GM12874 (cell line): ENCODE results near the gene GRAMD2B.

Experiments
- CTCF ChIP-seq: IDR thresholded peaks from 2 replicates; pipeline ENCODE4 v1.5.1; 2011; ENCODE audit warnings: low read depth, mild to moderate bottlenecking, control low read depth, low read length, moderate library complexity; ENCODE audit not compliant: insufficient read depth

GRAMD2B gene

GRCh38 chr5:126521130-126521529, 97.9 kb downstream of the GRAMD2B start:
- no peak for TF ChIP-seq CTCF

- TF ChIP-seq CTCF = no peak
These were observed 100.8 kb downstream of the GRAMD2B start for GRCh38 chr5:126523818-126524510.

GRCh38 chr5:126525630-126526245, 102.5 kb downstream of the GRAMD2B start:
- TF ChIP-seq CTCF = no peak

- TF ChIP-seq CTCF = no peak
These were observed 103.3 kb downstream of the GRAMD2B start for GRCh38 chr5:126526493-126526892.

GRCh38 chr5:126527158-126527557, 103.9 kb downstream of the GRAMD2B start:
- no peak for TF ChIP-seq CTCF

- no peak for TF ChIP-seq CTCF
These were observed 104.7 kb downstream of the GRAMD2B start for GRCh38 chr5:126527892-126528291.

- TF ChIP-seq CTCF = no peak
These were observed 108.4 kb downstream of the GRAMD2B start for GRCh38 chr5:126531543-126532120.
